Loucy (cell line): ENCODE data around the gene DAGLA.

ENCODE experiments used
- H2AFZ ChIP-seq: fragments of 200-600 bp; sonication (generic); 2 replicates; pipeline ENCODE4 v1.6.0; 2016; ENCODE audit warnings: antibody characterized with exemption, mild to moderate bottlenecking, low read length, moderate library complexity
- H3F3A ChIP-seq: fragments of 200-600 bp; 2 replicates; pipeline ENCODE4 v1.6.0; 2016; ENCODE audit warnings: antibody characterized with exemption, low read depth, mild to moderate bottlenecking
- H3K27me3 ChIP-seq: fragments of 200-600 bp; sonication (generic); 2 replicates; pipeline ENCODE4 v1.6.1; 2014; ENCODE audit warnings: low read length, mild to moderate bottlenecking; ENCODE audit not compliant: insufficient read depth, poor library complexity, severe bottlenecking
- H3K36me3 ChIP-seq: fragments of 200-600 bp; sonication (generic); 2 replicates; pipeline ENCODE4 v1.6.1; 2016; ENCODE audit warnings: low read length; ENCODE audit not compliant: insufficient read depth
- H3K4me1 ChIP-seq: fragments of 200-600 bp; sonication (generic); 2 replicates; pipeline ENCODE4 v1.5.1; 2014; ENCODE audit warnings: low read length, mild to moderate bottlenecking; ENCODE audit not compliant: insufficient read depth, poor library complexity, severe bottlenecking
- H3K4me2 ChIP-seq: fragments of 200-600 bp; sonication (generic); 2 replicates; pipeline ENCODE4 v1.6.0; 2014; ENCODE audit warnings: antibody characterized with exemption, low read length, low read depth, mild to moderate bottlenecking; ENCODE audit not compliant: poor library complexity, severe bottlenecking
- H3K4me3 ChIP-seq: fragments of 200-600 bp; sonication (generic); 2 replicates; pipeline ENCODE4 v1.5.1; 2014; ENCODE audit warnings: low read length, mild to moderate bottlenecking, mixed read lengths; ENCODE audit not compliant: poor library complexity, severe bottlenecking
- H3K79me2 ChIP-seq: fragments of 200-600 bp; sonication (generic); 2 replicates; pipeline ENCODE4 v1.6.1; 2014; ENCODE audit warnings: low read length; ENCODE audit not compliant: insufficient read depth
- H3K9ac ChIP-seq: fragments of 200-600 bp; sonication (generic); 2 replicates; pipeline ENCODE4 v1.6.0; 2014; ENCODE audit warnings: mild to moderate bottlenecking, low read depth, low read length, moderate library complexity; ENCODE audit not compliant: poor library complexity, severe bottlenecking
- H3K9me2 ChIP-seq: fragments of 200-600 bp; sonication (generic); replicated peaks from 2 replicates; pipeline ENCODE4 v1.6.1; 2016; ENCODE audit warnings: low read depth, low read length, mixed read lengths
- H3K9me3 ChIP-seq: fragments of 200-600 bp; sonication (generic); 2 replicates; pipeline ENCODE4 v1.6.1; 2014; ENCODE audit warnings: mild to moderate bottlenecking, antibody characterized with exemption, low read length, low read depth; ENCODE audit not compliant: insufficient read depth
- H4K20me1 ChIP-seq: fragments of 200-600 bp; sonication (generic); 2 replicates; pipeline ENCODE4 v1.6.0; 2014; ENCODE audit warnings: antibody characterized with exemption, low read length, mild to moderate bottlenecking; ENCODE audit not compliant: insufficient read depth, poor library complexity, severe bottlenecking
- CTCF ChIP-seq: fragments of 200-600 bp; sonication (generic); conservative IDR thresholded peaks from 2 replicates; pipeline ENCODE4 v1.5.1; 2014; ENCODE audit warnings: mild to moderate bottlenecking, antibody characterized with exemption, low read length
- EZH2phosphoT487 ChIP-seq: fragments of 200-600 bp; IDR thresholded peaks from 2 replicates; pipeline ENCODE4 v1.6.1; 2018; ENCODE audit warnings: antibody characterized with exemption, mild to moderate bottlenecking, moderate library complexity, borderline replicate concordance

DAGLA gene

GRCh38 chr11:61761440-61762222 is 81.4 kb downstream of the DAGLA start:
- H3F3A ChIP-seq: no peaks in the 10 kb centered on the region
- H3K9ac ChIP-seq: no peak overlapping the region
- no peaks in the 10 kb centered on the region for H3K9me2 ChIP-seq
- no peaks in the 10 kb centered on the region for H4K20me1 ChIP-seq
- no peaks in the 10 kb centered on the region for H3K36me3 ChIP-seq
- peaks cover 7% of the 10 kb centered on the region for H3K4me1 ChIP-seq
- TF ChIP-seq CTCF: no peak
- TF ChIP-seq EZH2phosphoT487: no peak
- no peak overlapping the region for H2AFZ ChIP-seq
- no peaks in the 10 kb centered on the region for H3K9me3 ChIP-seq
- no peak overlapping the region for H3K4me2 ChIP-seq
- H3K27me3 ChIP-seq: no peaks in the 10 kb centered on the region
- no peak overlapping the region for H3K4me3 ChIP-seq
- no peaks in the 10 kb centered on the region for H3K79me2 ChIP-seq

DNA sequence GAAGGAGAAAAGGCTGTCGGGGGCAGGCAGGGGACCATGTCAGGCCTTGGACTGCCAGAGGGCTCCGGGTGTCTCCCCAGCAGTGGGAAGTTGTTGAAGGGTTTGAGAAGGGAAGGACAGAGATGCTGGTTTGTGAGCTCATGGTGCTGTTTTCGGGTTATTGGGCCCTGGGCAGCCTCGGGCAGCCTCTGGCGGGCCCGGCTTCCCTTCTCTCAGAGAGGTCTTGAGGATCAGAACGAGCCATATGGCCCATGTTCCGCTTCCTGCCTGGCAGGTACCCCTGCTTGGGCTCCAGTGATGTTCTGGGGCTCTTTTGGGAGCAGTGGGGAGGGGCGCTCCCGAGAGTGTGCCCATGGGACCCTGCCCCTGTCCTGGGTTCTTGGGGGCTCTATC is 82.0 kb downstream of the DAGLA start:
- Histone ChIP-seq H4K20me1 (no peaks in the 10 kb centered on the region), H3K9me3 (no peaks in the 10 kb centered on the region), H3K27me3 (no peaks in the 10 kb centered on the region), H2AFZ (no peak overlapping the region), H3K4me1 (peaks cover 1% of the 10 kb centered on the region), H3K79me2 (no peaks in the 10 kb centered on the region), H3K4me2 (no peak overlapping the region), H3K4me3 (no peak overlapping the region), H3F3A (no peaks in the 10 kb centered on the region), H3K9me2 (no peaks in the 10 kb centered on the region), H3K36me3 (no peaks in the 10 kb centered on the region), H3K9ac (no peak overlapping the region)
- no peak for TF ChIP-seq CTCF
- TF ChIP-seq EZH2phosphoT487: no peak

- Histone ChIP-seq H3K27me3 (no peaks in the 10 kb centered on the region), H2AFZ (no peak overlapping the region), H3K9me2 (no peaks in the 10 kb centered on the region), H4K20me1 (no peaks in the 10 kb centered on the region), H3K79me2 (no peaks in the 10 kb centered on the region), H3F3A (no peaks in the 10 kb centered on the region), H3K9me3 (no peaks in the 10 kb centered on the region), H3K4me3 (no peak overlapping the region), H3K4me1 (no peaks in the 10 kb centered on the region), H3K4me2 (no peak overlapping the region), H3K9ac (no peak overlapping the region), H3K36me3 (no peaks in the 10 kb centered on the region)
- no peak for TF ChIP-seq CTCF
- no peak for TF ChIP-seq EZH2phosphoT487
Observed at GRCh38 chr11:61762798-61763197, 82.6 kb downstream of the DAGLA start.
